Peyer's patch (tissue), 4 donors: ENCODE results near the gene SYNJ1. TPM values are rescaled to one million over a fixed set of nuclear protein-coding genes. Genes with fewer than 3 reads are reported as not detected.

Source experiments
- DNase-seq, 3 donors: peaks; one replicate each; pipeline ENCODE4 v3.0.0-alpha.2; 2017 to 2019
- H3K27ac ChIP-seq, 4 donors: fragments of 200-600 bp; sonication (generic); one replicate each; pipeline ENCODE4 v1.5.1; 2016 to 2019
- H3K27me3 ChIP-seq, 2 donors: fragments of 200-600 bp; sonication (generic); one replicate each; pipeline ENCODE4 v1.5.1; 2019
- H3K36me3 ChIP-seq, 3 donors: fragments of 200-600 bp; sonication (generic); one replicate each; pipeline ENCODE4 v1.5.1; 2016 to 2019
- H3K4me1 ChIP-seq, 4 donors: fragments of 200-600 bp; sonication (generic); one replicate each; pipeline ENCODE4 v1.5.1; 2016 to 2019
- H3K4me3 ChIP-seq, 4 donors: fragments of 200-600 bp; sonication (generic); 1 replicate in 3 of 4; 2 replicates in 1 of 4; pipeline ENCODE4 v1.5.1; 2016 to 2019; ENCODE audit warnings: mild to moderate bottlenecking in 1 of 4
- H3K9me3 ChIP-seq, 4 donors: fragments of 200-600 bp; sonication (generic); one replicate each; pipeline ENCODE4 v1.5.1; 2016 to 2019; ENCODE audit warnings: mild to moderate bottlenecking in 1 of 4
- POLR2A ChIP-seq, 2 donors: fragments of 450-650 bp; IDR thresholded peaks; one replicate each; pipeline ENCODE4 v1.5.1; 2017; ENCODE audit warnings: antibody characterized with exemption in 2 of 2, mild to moderate bottlenecking in 2 of 2, moderate library complexity in 2 of 2
- total RNA-seq, 4 donors: library from RNA; depleted of rRNA; stranded (reverse); fragments of >200 nt; gene quantifications; one replicate each; pipeline ENCODE4 v1.1.0, GENCODE V29; 2016
- TF ChIP-seq, protein P1 (sequence below), 6 experiments: fragments of 450-650 bp in 4 of 6; fragments of 200-600 bp in 2 of 6; sonication (generic) in 1 of 6; IDR thresholded peaks; one replicate each; pipeline ENCODE4 v1.5.1; 2017 to 2019; ENCODE audit warnings: antibody characterized with exemption in 6 of 6, mild to moderate bottlenecking in 3 of 6, moderate library complexity in 1 of 6

SYNJ1 gene
- total RNA-seq, 4 donors from 2014 or later, result 13.5 to 45.4 (median 16.1) TPM

DNA sequence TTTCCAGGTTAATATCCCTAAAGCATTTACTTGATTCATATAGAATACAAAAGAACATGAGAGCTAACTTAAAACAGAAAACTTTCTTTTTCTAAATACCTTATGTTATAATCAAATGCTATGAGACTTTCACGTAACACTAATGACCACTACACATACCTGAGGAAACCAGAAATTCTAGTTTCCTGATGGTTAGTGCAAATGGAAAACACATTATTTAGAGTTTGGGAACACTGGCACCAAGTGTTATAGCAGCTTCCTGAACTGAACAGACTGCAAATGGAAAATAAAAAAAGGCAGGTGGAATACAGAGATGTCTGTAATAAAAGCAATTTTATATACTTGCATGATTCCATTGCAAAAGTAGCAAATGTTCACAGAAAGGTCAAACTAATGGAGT, 28.3 kb upstream of the SYNJ1 start:
- DNase-seq, result no peak
- no peak overlapping the region for H3K4me3 ChIP-seq
- H3K36me3 ChIP-seq, result peaks cover 0 to 60% (median 0%) of the 10 kb centered on the region in 3 donors
- TF ChIP-seq, protein P1, sequence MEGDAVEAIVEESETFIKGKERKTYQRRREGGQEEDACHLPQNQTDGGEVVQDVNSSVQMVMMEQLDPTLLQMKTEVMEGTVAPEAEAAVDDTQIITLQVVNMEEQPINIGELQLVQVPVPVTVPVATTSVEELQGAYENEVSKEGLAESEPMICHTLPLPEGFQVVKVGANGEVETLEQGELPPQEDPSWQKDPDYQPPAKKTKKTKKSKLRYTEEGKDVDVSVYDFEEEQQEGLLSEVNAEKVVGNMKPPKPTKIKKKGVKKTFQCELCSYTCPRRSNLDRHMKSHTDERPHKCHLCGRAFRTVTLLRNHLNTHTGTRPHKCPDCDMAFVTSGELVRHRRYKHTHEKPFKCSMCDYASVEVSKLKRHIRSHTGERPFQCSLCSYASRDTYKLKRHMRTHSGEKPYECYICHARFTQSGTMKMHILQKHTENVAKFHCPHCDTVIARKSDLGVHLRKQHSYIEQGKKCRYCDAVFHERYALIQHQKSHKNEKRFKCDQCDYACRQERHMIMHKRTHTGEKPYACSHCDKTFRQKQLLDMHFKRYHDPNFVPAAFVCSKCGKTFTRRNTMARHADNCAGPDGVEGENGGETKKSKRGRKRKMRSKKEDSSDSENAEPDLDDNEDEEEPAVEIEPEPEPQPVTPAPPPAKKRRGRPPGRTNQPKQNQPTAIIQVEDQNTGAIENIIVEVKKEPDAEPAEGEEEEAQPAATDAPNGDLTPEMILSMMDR (IDR thresholded peaks at IDR 0.05), result no peak
- no peak for TF ChIP-seq POLR2A (IDR thresholded peaks at IDR 0.05)
- no peaks in the 10 kb centered on the region for H3K4me1 ChIP-seq
- H3K9me3 ChIP-seq, result no peaks in the 10 kb centered on the region
- no peaks in the 10 kb centered on the region for H3K27me3 ChIP-seq
- no peak overlapping the region for H3K27ac ChIP-seq

DNA sequence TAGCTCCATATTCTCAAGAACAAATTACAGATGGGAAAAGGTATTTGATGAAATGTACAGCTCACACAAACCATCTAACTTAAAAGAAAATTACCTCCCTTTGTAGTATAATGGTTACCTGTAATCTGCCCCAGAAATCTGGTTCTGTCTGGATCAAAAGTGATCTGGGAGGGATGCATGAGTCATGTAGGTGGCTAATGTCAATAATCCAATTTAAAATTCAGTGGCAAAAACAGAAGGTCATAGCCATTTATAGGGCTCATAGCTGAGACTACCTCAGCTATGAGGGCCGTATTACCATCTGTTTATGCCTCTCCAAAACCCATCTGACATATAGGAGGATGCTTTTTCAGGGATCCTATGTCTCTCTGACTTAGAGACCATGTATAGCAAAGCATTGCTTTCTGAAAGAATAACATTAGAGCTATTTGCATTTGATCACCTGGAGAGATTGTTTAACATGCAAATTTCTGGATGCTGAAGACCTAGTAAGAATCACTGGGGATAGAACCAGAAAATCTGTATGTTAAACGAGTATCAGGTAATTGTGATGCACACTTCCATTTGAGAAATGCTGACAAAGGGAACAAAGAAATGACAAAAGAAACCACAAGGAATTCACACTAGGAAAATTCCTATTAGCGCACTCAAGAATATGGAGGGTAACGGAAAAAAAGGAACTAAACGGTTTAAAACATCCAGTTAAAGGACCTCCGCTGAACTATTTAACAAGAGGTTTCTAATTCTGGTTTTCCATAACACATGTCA, 26.2 kb upstream of the SYNJ1 start:
- H3K36me3 ChIP-seq, result peaks cover 0 to 60% (median 0%) of the 10 kb centered on the region in 3 donors
- H3K4me3 ChIP-seq, result no peak overlapping the region
- H3K9me3 ChIP-seq, result no peaks in the 10 kb centered on the region
- no peaks in the 10 kb centered on the region for H3K27me3 ChIP-seq
- TF ChIP-seq, protein P1 (IDR thresholded peaks at IDR 0.05), result no peak
- TF ChIP-seq POLR2A (IDR thresholded peaks at IDR 0.05), result no peak
- DNase-seq, result no peak
- no peaks in the 10 kb centered on the region for H3K4me1 ChIP-seq
- no peak overlapping the region for H3K27ac ChIP-seq

DNA sequence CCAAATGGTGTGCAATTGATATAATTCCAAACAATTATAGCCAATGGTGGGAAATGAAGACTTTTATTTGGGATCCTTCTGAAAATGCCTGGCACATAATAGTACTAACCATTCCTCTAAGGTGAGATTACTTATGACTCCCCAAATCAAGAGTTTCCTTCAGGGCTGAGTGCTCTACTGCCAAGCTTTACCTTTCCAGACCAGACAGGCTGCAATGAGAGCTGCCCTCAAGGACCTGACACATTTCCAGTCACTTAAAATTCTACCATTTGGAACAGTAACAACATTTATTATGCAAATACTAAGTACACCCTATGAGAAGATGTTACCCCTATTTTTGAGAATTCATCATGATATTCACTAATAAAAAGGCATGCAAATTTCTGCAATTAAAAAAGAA, 22.6 kb upstream of the SYNJ1 start:
- H3K27ac ChIP-seq, result no peak overlapping the region
- no peak for TF ChIP-seq POLR2A (IDR thresholded peaks at IDR 0.05)
- TF ChIP-seq, protein P1 (IDR thresholded peaks at IDR 0.05), result no peak
- H3K27me3 ChIP-seq, result no peaks in the 10 kb centered on the region
- DNase-seq, result no peak
- H3K36me3 ChIP-seq, result peaks cover 0 to 73% (median 0%) of the 10 kb centered on the region in 3 donors
- H3K4me1 ChIP-seq, result no peaks in the 10 kb centered on the region
- no peaks in the 10 kb centered on the region for H3K9me3 ChIP-seq
- no peak overlapping the region for H3K4me3 ChIP-seq

DNA sequence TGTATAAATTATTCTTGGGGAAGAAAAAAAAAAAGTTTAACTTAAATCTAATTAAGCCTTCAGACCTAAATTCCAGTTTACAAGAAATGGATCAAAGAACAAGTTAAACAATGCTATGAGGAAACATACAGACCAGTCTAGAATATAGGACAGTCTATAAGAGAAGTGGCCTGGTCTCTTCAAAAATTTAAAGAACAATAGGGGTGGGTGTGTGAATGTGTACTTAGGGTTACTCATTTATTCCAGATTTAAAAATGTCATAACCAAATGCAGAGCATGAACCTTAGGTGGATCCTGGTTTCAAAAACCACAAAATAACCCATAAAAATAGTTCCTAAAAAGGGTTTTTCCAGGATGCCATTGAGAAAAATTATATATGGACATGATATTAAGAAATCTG, 21.8 kb upstream of the SYNJ1 start:
- no peak for DNase-seq
- Histone ChIP-seq H3K27me3 (no peaks in the 10 kb centered on the region), H3K9me3 (no peaks in the 10 kb centered on the region), H3K27ac (no peak overlapping the region), H3K4me3 (no peak overlapping the region), H3K36me3 (peaks cover 0 to 72% (median 0%) of the 10 kb centered on the region in 3 donors), H3K4me1 (no peaks in the 10 kb centered on the region)
- TF ChIP-seq, protein P1 (IDR thresholded peaks at IDR 0.05), result no peak
- no peak for TF ChIP-seq POLR2A (IDR thresholded peaks at IDR 0.05)

DNA sequence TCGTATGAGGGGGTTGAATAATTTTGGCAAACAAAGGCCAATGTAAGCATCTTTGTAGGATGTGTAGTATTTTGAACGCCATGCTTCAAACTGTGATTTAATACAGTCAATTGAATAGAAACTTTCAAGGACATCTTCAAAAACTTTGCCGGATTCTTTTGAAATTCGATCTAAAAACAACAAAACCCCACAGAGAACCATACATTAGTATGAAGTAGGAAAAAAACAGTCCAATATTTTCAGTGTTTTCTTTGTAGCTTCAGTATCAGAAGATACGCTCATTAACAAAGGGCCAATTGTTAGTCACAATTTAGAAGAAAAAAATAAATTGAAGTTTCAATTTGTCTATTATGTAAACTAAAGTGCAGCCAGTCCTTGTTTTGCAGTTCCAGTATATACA, 20.7 kb upstream of the SYNJ1 start:
- H3K4me1 ChIP-seq, result no peaks in the 10 kb centered on the region
- no peak overlapping the region for H3K27ac ChIP-seq
- no peaks in the 10 kb centered on the region for H3K9me3 ChIP-seq
- no peaks in the 10 kb centered on the region for H3K27me3 ChIP-seq
- H3K4me3 ChIP-seq, result no peak overlapping the region
- no peak for DNase-seq
- TF ChIP-seq, protein P1 (IDR thresholded peaks at IDR 0.05), result no peak
- no peak for TF ChIP-seq POLR2A (IDR thresholded peaks at IDR 0.05)
- peaks cover 0 to 71% (median 0%) of the 10 kb centered on the region in 3 donors for H3K36me3 ChIP-seq
